ENCODE results near the gene AIFM3. TPM values are rescaled to one million over a fixed set of nuclear protein-coding genes. Genes with fewer than 3 reads are reported as not detected.

AIFM3 gene
- total RNA-seq, 4 donors from 2014 or later: 9.5 to 21.9 (median 11.7) TPM

- Histone ChIP-seq H3K36me3 (peaks cover 0 to 78% (median 0%) of the 10 kb centered on the region in 3 donors), H3K9me3 (no peaks in the 10 kb centered on the region), H3K4me3 (no peak overlapping the region), H3K27me3 (no peaks in the 10 kb centered on the region), H3K27ac (no peak overlapping the region), H3K4me1 (peaks cover 0 to 10% (median 5%) of the 10 kb centered on the region in 4 donors)
- TF ChIP-seq POLR2A (IDR thresholded peaks at IDR 0.05) (no peak), CTCF (IDR thresholded peaks at IDR 0.05) (no peak)
- no peak for DNase-seq
These were observed 28.4 kb downstream of the AIFM3 start for GRCh38 chr22:20995329-20996030.

GRCh38 chr22:20996031-20996410 is 29.0 kb downstream of the AIFM3 start:
- no peak for TF ChIP-seq POLR2A (IDR thresholded peaks at IDR 0.05)
- TF ChIP-seq CTCF (IDR thresholded peaks at IDR 0.05): no peak
- peaks cover 0 to 73% (median 0%) of the 10 kb centered on the region in 3 donors for H3K36me3 ChIP-seq

GRCh38 chr22:20996598-20997535 is 29.8 kb downstream of the AIFM3 start:
- Histone ChIP-seq H3K4me3 (no peak overlapping the region), H3K4me1 (peaks cover 0 to 18% (median 13%) of the 10 kb centered on the region in 4 donors), H3K9me3 (no peaks in the 10 kb centered on the region), H3K27me3 (no peaks in the 10 kb centered on the region), H3K36me3 (peaks cover 0 to 65% (median 0%) of the 10 kb centered on the region in 3 donors), H3K27ac (no peak overlapping the region)
- TF ChIP-seq CTCF (IDR thresholded peaks at IDR 0.05) (no peak), POLR2A (IDR thresholded peaks at IDR 0.05) (no peak)
- no peak for DNase-seq

More at GRCh38 chr22:20996031-20996410, 29.0 kb downstream of the AIFM3 start:
- H3K27ac ChIP-seq: no peak overlapping the region
- no peak for DNase-seq
- no peak overlapping the region for H3K4me3 ChIP-seq
- no peaks in the 10 kb centered on the region for H3K27me3 ChIP-seq
- peaks cover 0 to 15% (median 10%) of the 10 kb centered on the region in 4 donors for H3K4me1 ChIP-seq
- no peaks in the 10 kb centered on the region for H3K9me3 ChIP-seq

GRCh38 chr22:20997536-20998257 is 30.6 kb downstream of the AIFM3 start:
- Histone ChIP-seq H3K27me3 (no peaks in the 10 kb centered on the region), H3K36me3 (peaks cover 0 to 57% (median 0%) of the 10 kb centered on the region in 3 donors), H3K4me3 (no peak overlapping the region), H3K4me1 (peaks cover 0 to 18% (median 14%) of the 10 kb centered on the region in 4 donors), H3K27ac (no peak overlapping the region), H3K9me3 (no peaks in the 10 kb centered on the region)
- TF ChIP-seq CTCF (IDR thresholded peaks at IDR 0.05) (no peak), POLR2A (IDR thresholded peaks at IDR 0.05) (no peak)
- DNase-seq: no peak
